HEK293T (cell line): ENCODE data around the gene LYRM4.

ENCODE experiments used
- CTCF ChIA-PET: fragments of 350-600 bp; formaldehyde crosslinking; extraction: SDS; loops from one replicate; lab custom pipeline; 2021; ENCODE audit warnings: antibody characterized with exemption, inconsistent platforms; lab: Yijun Ruan, JAX
- POLR2A ChIA-PET: fragments of 350-600 bp; formaldehyde crosslinking; extraction: SDS; loops from one replicate; lab custom pipeline; 2020; ENCODE audit warnings: antibody characterized with exemption, inconsistent platforms; lab: Yijun Ruan, JAX
- DNase-seq: peaks from one replicate; pipeline ENCODE4 v3.0.0; 2012; ENCODE audit warnings: mixed read lengths; ENCODE audit errors: extremely low spot score
- ARNT ChIP-seq: fragments of 450-650 bp; IDR thresholded peaks from 2 replicates; pipeline ENCODE4 v1.6.1; 2017; ENCODE audit warnings: mild to moderate bottlenecking
- BHLHE40 ChIP-seq: fragments of 450-650 bp; IDR thresholded peaks from 2 replicates; pipeline ENCODE4 v1.6.1; 2016; ENCODE audit warnings: mild to moderate bottlenecking, moderate library complexity, borderline replicate concordance
- CTBP1 ChIP-seq: fragments of 450-650 bp; IDR thresholded peaks from 2 replicates; pipeline ENCODE4 v1.6.1; 2016; ENCODE audit warnings: borderline replicate concordance
- ELF4 ChIP-seq: fragments of 450-650 bp; IDR thresholded peaks from 2 replicates; pipeline ENCODE4 v1.6.1; 2017; ENCODE audit warnings: antibody characterized with exemption
- FOXA1 ChIP-seq: fragments of 450-650 bp; IDR thresholded peaks from 2 replicates; pipeline ENCODE4 v1.6.1; 2016; ENCODE audit warnings: mild to moderate bottlenecking
- FOXK2 ChIP-seq: fragments of 450-650 bp; IDR thresholded peaks from 2 replicates; pipeline ENCODE4 v1.6.1; 2016; ENCODE audit warnings: mild to moderate bottlenecking
- FOXM1 ChIP-seq: fragments of 450-650 bp; IDR thresholded peaks from 2 replicates; pipeline ENCODE4 v1.6.1; 2017; ENCODE audit warnings: mild to moderate bottlenecking, borderline replicate concordance
- HDGF ChIP-seq: fragments of 450-650 bp; IDR thresholded peaks from 2 replicates; pipeline ENCODE4 v1.6.1; 2017; ENCODE audit warnings: antibody characterized with exemption, borderline replicate concordance
- L3MBTL2 ChIP-seq: fragments of 450-650 bp; conservative IDR thresholded peaks from 2 replicates; pipeline ENCODE4 v1.6.1; 2016; ENCODE audit warnings: mild to moderate bottlenecking
- LEF1 ChIP-seq: fragments of 450-650 bp; IDR thresholded peaks from 2 replicates; pipeline ENCODE4 v1.6.1; 2017; ENCODE audit warnings: mild to moderate bottlenecking, borderline replicate concordance
- NFRKB ChIP-seq: fragments of 450-650 bp; IDR thresholded peaks from 2 replicates; pipeline ENCODE4 v1.6.1; 2016; ENCODE audit warnings: mild to moderate bottlenecking, moderate library complexity
- PKNOX1 ChIP-seq: fragments of 450-650 bp; IDR thresholded peaks from 2 replicates; pipeline ENCODE4 v1.6.1; 2016
- SP1 ChIP-seq: fragments of 450-650 bp; IDR thresholded peaks from 2 replicates; pipeline ENCODE4 v1.6.1; 2017
- SUZ12 ChIP-seq: fragments of 450-650 bp; IDR thresholded peaks from 2 replicates; pipeline ENCODE4 v1.6.1; 2016; ENCODE audit warnings: mild to moderate bottlenecking
- TARDBP ChIP-seq: fragments of 450-650 bp; IDR thresholded peaks from 2 replicates; pipeline ENCODE4 v1.6.1; 2016
- ZNF384 ChIP-seq: fragments of 450-650 bp; IDR thresholded peaks from 2 replicates; pipeline ENCODE4 v1.6.1; 2016

Gene LYRM4

GRCh38 chr6:5100806-5101205, 159.9 kb downstream of the LYRM4 start:
- CTCF ChIA-PET: no interaction called here
- POLR2A ChIA-PET: no interaction called here
- no peak for DNase-seq
- no peak for TF ChIP-seq ARNT

GRCh38 chr6:5099537-5099936, 161.2 kb downstream of the LYRM4 start:
- CTCF ChIA-PET: no interaction called here
- no peak for DNase-seq

GRCh38 chr6:5098501-5099270, 162.1 kb downstream of the LYRM4 start:
- POLR2A ChIA-PET: no interaction called here
- CTCF ChIA-PET: no interaction called here
- TF ChIP-seq ARNT (no peak), LEF1 (no peak), SUZ12 (no peak), FOXA1 (no peak), CTBP1 (no peak), PKNOX1 (no peak), ZNF384 (no peak), FOXM1 (no peak)

More at GRCh38 chr6:5099537-5099936, 161.2 kb downstream of the LYRM4 start:
- POLR2A ChIA-PET: no interaction called here
- TF ChIP-seq FOXM1 (no peak), PKNOX1 (no peak), SP1 (no peak), NFRKB (no peak), FOXA1 (no peak), LEF1 (no peak), L3MBTL2 (no peak), FOXK2 (no peak)

GRCh38 chr6:5096482-5096881, 164.3 kb downstream of the LYRM4 start:
- ChIA-PET CTCF (no interaction called here), POLR2A (no interaction called here)
- no peak for DNase-seq
- no peak for TF ChIP-seq NFRKB
- TF ChIP-seq ARNT: no peak
- TF ChIP-seq FOXA1: no peak
- TF ChIP-seq BHLHE40: no peak
- no peak for TF ChIP-seq SUZ12
- no peak for TF ChIP-seq ZNF384
- no peak for TF ChIP-seq CTBP1
- TF ChIP-seq LEF1: no peak
- TF ChIP-seq SP1: no peak
- TF ChIP-seq PKNOX1: no peak
- TF ChIP-seq HDGF: no peak
- TF ChIP-seq L3MBTL2: no peak
- no peak for TF ChIP-seq FOXM1
- TF ChIP-seq ELF4: no peak
- TF ChIP-seq FOXK2: no peak
- no peak for TF ChIP-seq TARDBP

More at GRCh38 chr6:5098501-5099270, 162.1 kb downstream of the LYRM4 start:
- DNase-seq: no peak

- ChIA-PET CTCF (no interaction called here), POLR2A (interaction anchor here (1.2 kb wide), 1 partner anchor 9 kb away, joined by 3 read pairs; no protein-coding TSS in a partner anchor)
- DNase-seq: no peak
- TF ChIP-seq TARDBP: no peak
- no peak for TF ChIP-seq CTBP1
- TF ChIP-seq SUZ12: no peak
- no peak for TF ChIP-seq FOXM1
- TF ChIP-seq FOXA1: no peak
- no peak for TF ChIP-seq LEF1
- no peak for TF ChIP-seq SP1
- no peak for TF ChIP-seq ZNF384
- TF ChIP-seq ELF4: no peak
- TF ChIP-seq NFRKB: no peak
These were observed 165.5 kb downstream of the LYRM4 start for GRCh38 chr6:5095236-5095635.

- TF ChIP-seq TARDBP: no peak
- no peak for TF ChIP-seq NFRKB
- TF ChIP-seq BHLHE40: no peak
- TF ChIP-seq L3MBTL2: no peak
- no peak for TF ChIP-seq SP1
- TF ChIP-seq HDGF: no peak
- no peak for TF ChIP-seq ARNT
- TF ChIP-seq PKNOX1: no peak
- TF ChIP-seq ELF4: no peak
- TF ChIP-seq LEF1: no peak
- TF ChIP-seq FOXK2: no peak
- no peak for TF ChIP-seq ZNF384
- TF ChIP-seq SUZ12: no peak
- no peak for TF ChIP-seq CTBP1
- no peak for TF ChIP-seq FOXM1
- CTCF ChIA-PET: no interaction called here
- POLR2A ChIA-PET: no interaction called here
- DNase-seq: no peak
These were observed 166.4 kb downstream of the LYRM4 start for GRCh38 chr6:5094327-5094726.
